ENCODE measurements around the gene PJA1. TPM values are rescaled to one million over a fixed set of nuclear protein-coding genes. Genes with fewer than 3 reads are reported as not detected.

Gene PJA1
- total RNA-seq, 2 experiments from 2014 or later: 36.5 to 37.6 TPM

- Mint-ChIP-seq H3K36me3 (ENCODE audit: low read depth) (no peaks in the 10 kb centered on the region), H3K4me3 (no peak overlapping the region), H3K27ac (no peak overlapping the region), H3K4me1 (ENCODE audit: low read depth) (no peaks in the 10 kb centered on the region), H3K27me3 (peaks cover 11% of the 10 kb centered on the region), H3K9me3 (no peaks in the 10 kb centered on the region)
- intact Hi-C loops (cut with DNase I, micrococcal nuclease): no loop called here
- Histone ChIP-seq H3K27me3 (ENCODE audit: control insufficient read depth in 1 of 2, insufficient read depth in 2 of 2, low read length in 2 of 2) (no peaks in the 10 kb centered on the region), H3K4me3 (ENCODE audit: low read length) (no peak overlapping the region), H3K4me1 (ENCODE audit: insufficient read depth, low read length) (no peaks in the 10 kb centered on the region), H3K27ac (ENCODE audit: low read depth in 1 of 2, low read length in 2 of 2) (no peak overlapping the region), H3K9me3 (ENCODE audit: control insufficient read depth in 1 of 2, insufficient read depth in 1 of 2, low read length in 2 of 2) (peaks cover 0 to 5% of the 10 kb centered on the region in 2 experiments), H3K36me3 (ENCODE audit: insufficient read depth, low read length) (no peaks in the 10 kb centered on the region)
- no peak for TF ChIP-seq CTCF (IDR thresholded peaks at IDR 0.05)
- DNase-seq: no peak
- CTCF ChIA-PET: no interaction called here
- no peak for ATAC-seq (ENCODE audit: poor library complexity)
- POLR2A ChIA-PET: no interaction called here
Measured at GRCh38 chrX:69177511-69178162, 12.4 kb upstream of the PJA1 start.

- ATAC-seq (ENCODE audit: poor library complexity): no peak
- peaks cover 0 to 5% of the 10 kb centered on the region in 2 experiments for H3K9me3 ChIP-seq (ENCODE audit: control insufficient read depth in 1 of 2, insufficient read depth in 1 of 2, low read length in 2 of 2)
- no peak overlapping the region for H3K4me3 ChIP-seq (ENCODE audit: low read length)
- ChIA-PET CTCF (no interaction called here), POLR2A (no interaction called here)
- H3K27me3 ChIP-seq (ENCODE audit: control insufficient read depth in 1 of 2, insufficient read depth in 2 of 2, low read length in 2 of 2): no peaks in the 10 kb centered on the region
- intact Hi-C loops (cut with DNase I, micrococcal nuclease): no loop called here
- no peak for TF ChIP-seq CTCF (IDR thresholded peaks at IDR 0.05)
- no peaks in the 10 kb centered on the region for H3K4me1 ChIP-seq (ENCODE audit: insufficient read depth, low read length)
- Mint-ChIP-seq H3K9me3 (no peaks in the 10 kb centered on the region), H3K4me1 (ENCODE audit: low read depth) (no peaks in the 10 kb centered on the region), H3K27me3 (peaks cover 11% of the 10 kb centered on the region), H3K4me3 (no peak overlapping the region), H3K36me3 (ENCODE audit: low read depth) (no peaks in the 10 kb centered on the region), H3K27ac (no peak overlapping the region)
- no peak overlapping the region for H3K27ac ChIP-seq (ENCODE audit: low read depth in 1 of 2, low read length in 2 of 2)
- no peaks in the 10 kb centered on the region for H3K36me3 ChIP-seq (ENCODE audit: insufficient read depth, low read length)
- DNase-seq: no peak
Measured at GRCh38 chrX:69176053-69176452, 10.8 kb upstream of the PJA1 start.

GRCh38 chrX:69173906-69174305 lies 8.7 kb upstream of the PJA1 start:
- Histone ChIP-seq H3K4me3 (ENCODE audit: low read length) (no peak overlapping the region), H3K4me1 (ENCODE audit: insufficient read depth, low read length) (no peaks in the 10 kb centered on the region), H3K27me3 (ENCODE audit: control insufficient read depth in 1 of 2, insufficient read depth in 2 of 2, low read length in 2 of 2) (no peaks in the 10 kb centered on the region), H3K27ac (ENCODE audit: low read depth in 1 of 2, low read length in 2 of 2) (no peak overlapping the region), H3K36me3 (ENCODE audit: insufficient read depth, low read length) (no peaks in the 10 kb centered on the region), H3K9me3 (ENCODE audit: control insufficient read depth in 1 of 2, insufficient read depth in 1 of 2, low read length in 2 of 2) (no peaks in the 10 kb centered on the region)
- CTCF ChIA-PET: no interaction called here
- H3K4me3 Mint-ChIP-seq: no peak overlapping the region
- no peaks in the 10 kb centered on the region for H3K4me1 Mint-ChIP-seq (ENCODE audit: low read depth)
- no peak for DNase-seq
- H3K9me3 Mint-ChIP-seq: no peaks in the 10 kb centered on the region
- H3K27ac Mint-ChIP-seq: no peak overlapping the region
- no peaks in the 10 kb centered on the region for H3K27me3 Mint-ChIP-seq
- ATAC-seq (ENCODE audit: poor library complexity): no peak
- POLR2A ChIA-PET: no interaction called here
- no peaks in the 10 kb centered on the region for H3K36me3 Mint-ChIP-seq (ENCODE audit: low read depth)
- intact Hi-C loops (cut with DNase I, micrococcal nuclease): no loop called here
- no peak for TF ChIP-seq CTCF (IDR thresholded peaks at IDR 0.05)
